ENCODE measurements around the gene SLCO2B1. TPM values are rescaled to one million over a fixed set of nuclear protein-coding genes. Genes with fewer than 3 reads are reported as not detected.
A peak's percentile ranks its signal among the peaks of the same experiment; 100 is the strongest.

The SLCO2B1 gene
- total RNA-seq, 1 donor from 2014 or later = 2.6 TPM

DNA sequence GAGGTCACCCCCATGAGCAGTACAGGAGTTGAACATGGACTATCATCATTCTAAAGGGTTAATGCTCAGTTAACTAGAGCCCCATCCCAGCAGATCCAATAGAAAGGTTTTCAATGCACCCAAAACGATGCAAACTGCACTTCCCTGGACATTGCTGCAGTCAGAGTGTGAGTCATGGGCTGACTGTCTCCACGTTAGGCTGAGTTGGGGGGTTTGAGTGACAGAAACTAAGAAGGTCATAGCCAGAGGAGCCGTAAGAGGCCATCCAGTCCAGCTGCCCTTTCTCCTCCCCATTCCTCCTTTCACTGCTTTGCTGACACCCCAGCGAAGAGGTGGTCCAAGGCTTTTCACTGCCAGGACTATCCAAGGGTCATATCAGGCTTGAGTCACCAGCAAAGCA, 43.7 kb upstream of the SLCO2B1 start:
- no peak overlapping the region for H3K27ac ChIP-seq (ENCODE audit: low read depth, low read length)
- peaks cover 10% of the 10 kb centered on the region for H3K9me3 Mint-ChIP-seq (ENCODE audit: unreplicated experiment)
- H3K27ac Mint-ChIP-seq (ENCODE audit: unreplicated experiment) = peak overlapping the region; percentile 85
- H3K79me2 ChIP-seq (ENCODE audit: insufficient read depth, low read length) = no peaks in the 10 kb centered on the region
- H3K4me3 ChIP-seq (ENCODE audit: insufficient read depth, low read depth, low read length) = no peak overlapping the region
- FAIRE-seq (no peak), DNase-seq (ENCODE audit: low read depth) (peak; percentile 18)
- no peak overlapping the region for H3K4me3 Mint-ChIP-seq (ENCODE audit: unreplicated experiment)
- H3K36me3 Mint-ChIP-seq (ENCODE audit: low read depth, unreplicated experiment) = peaks cover 5% of the 10 kb centered on the region
- H3K4me1 ChIP-seq (ENCODE audit: insufficient read depth, low read length) = peaks cover 16% of the 10 kb centered on the region
- H3K9ac ChIP-seq (ENCODE audit: low read length) = no peak overlapping the region
- no peak for TF ChIP-seq EZH2 (IDR thresholded peaks at IDR 0.05; ENCODE audit: insufficient read depth, low read length)
- TF ChIP-seq, protein P1, sequence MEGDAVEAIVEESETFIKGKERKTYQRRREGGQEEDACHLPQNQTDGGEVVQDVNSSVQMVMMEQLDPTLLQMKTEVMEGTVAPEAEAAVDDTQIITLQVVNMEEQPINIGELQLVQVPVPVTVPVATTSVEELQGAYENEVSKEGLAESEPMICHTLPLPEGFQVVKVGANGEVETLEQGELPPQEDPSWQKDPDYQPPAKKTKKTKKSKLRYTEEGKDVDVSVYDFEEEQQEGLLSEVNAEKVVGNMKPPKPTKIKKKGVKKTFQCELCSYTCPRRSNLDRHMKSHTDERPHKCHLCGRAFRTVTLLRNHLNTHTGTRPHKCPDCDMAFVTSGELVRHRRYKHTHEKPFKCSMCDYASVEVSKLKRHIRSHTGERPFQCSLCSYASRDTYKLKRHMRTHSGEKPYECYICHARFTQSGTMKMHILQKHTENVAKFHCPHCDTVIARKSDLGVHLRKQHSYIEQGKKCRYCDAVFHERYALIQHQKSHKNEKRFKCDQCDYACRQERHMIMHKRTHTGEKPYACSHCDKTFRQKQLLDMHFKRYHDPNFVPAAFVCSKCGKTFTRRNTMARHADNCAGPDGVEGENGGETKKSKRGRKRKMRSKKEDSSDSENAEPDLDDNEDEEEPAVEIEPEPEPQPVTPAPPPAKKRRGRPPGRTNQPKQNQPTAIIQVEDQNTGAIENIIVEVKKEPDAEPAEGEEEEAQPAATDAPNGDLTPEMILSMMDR (IDR thresholded peaks at IDR 0.05; ENCODE audit: insufficient read depth, low read depth, low read length) = no peak
- H3K27me3 ChIP-seq (ENCODE audit: insufficient read depth, low read length) = no peaks in the 10 kb centered on the region
- H3K36me3 ChIP-seq (ENCODE audit: insufficient read depth, low read length) = no peaks in the 10 kb centered on the region
- H3K4me2 ChIP-seq (ENCODE audit: low read length) = peak overlapping the region; percentile 58
- H4K20me1 ChIP-seq (ENCODE audit: insufficient read depth, low read length) = no peaks in the 10 kb centered on the region
- peaks cover 5% of the 10 kb centered on the region for H3K9me3 ChIP-seq (ENCODE audit: insufficient read depth, low read depth, low read length)
- H2AFZ ChIP-seq (ENCODE audit: low read depth, low read length) = no peak overlapping the region
- no peaks in the 10 kb centered on the region for H3K27me3 Mint-ChIP-seq (ENCODE audit: low read depth, unreplicated experiment)
- peaks cover 25% of the 10 kb centered on the region for H3K4me1 Mint-ChIP-seq (ENCODE audit: low read depth, unreplicated experiment)

DNA sequence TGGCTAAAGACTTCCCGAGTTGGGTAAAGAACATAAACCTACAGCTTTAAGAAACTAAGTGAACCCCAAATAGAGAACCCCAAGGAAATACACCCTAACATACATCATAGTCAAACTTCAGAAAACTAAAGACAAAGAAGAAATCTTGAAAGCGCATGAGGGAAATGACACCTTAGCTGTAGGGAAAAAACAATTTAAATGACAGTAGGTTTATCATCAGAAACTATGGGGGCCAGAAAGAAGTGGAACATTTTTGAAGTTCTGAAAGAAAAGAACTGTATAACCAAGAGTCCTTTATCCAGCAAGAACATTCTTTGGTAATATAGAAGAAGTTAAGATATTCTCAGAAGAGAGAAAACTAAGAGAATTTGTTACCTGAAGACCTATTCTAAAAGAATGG, 38.7 kb upstream of the SLCO2B1 start:
- Mint-ChIP-seq H3K9me3 (ENCODE audit: unreplicated experiment) (peaks cover 23% of the 10 kb centered on the region), H3K36me3 (ENCODE audit: low read depth, unreplicated experiment) (peaks cover 8% of the 10 kb centered on the region), H3K4me3 (ENCODE audit: unreplicated experiment) (no peak overlapping the region), H3K27me3 (ENCODE audit: low read depth, unreplicated experiment) (no peaks in the 10 kb centered on the region), H3K27ac (ENCODE audit: unreplicated experiment) (no peak overlapping the region), H3K4me1 (ENCODE audit: low read depth, unreplicated experiment) (peaks cover 6% of the 10 kb centered on the region)
- Histone ChIP-seq H3K4me3 (ENCODE audit: insufficient read depth, low read depth, low read length) (no peak overlapping the region), H2AFZ (ENCODE audit: low read depth, low read length) (no peak overlapping the region), H3K9ac (ENCODE audit: low read length) (no peak overlapping the region), H3K27ac (ENCODE audit: low read depth, low read length) (no peak overlapping the region), H3K36me3 (ENCODE audit: insufficient read depth, low read length) (no peaks in the 10 kb centered on the region), H3K79me2 (ENCODE audit: insufficient read depth, low read length) (no peaks in the 10 kb centered on the region), H3K9me3 (ENCODE audit: insufficient read depth, low read depth, low read length) (peaks cover 5% of the 10 kb centered on the region), H3K4me1 (ENCODE audit: insufficient read depth, low read length) (peaks cover 5% of the 10 kb centered on the region), H4K20me1 (ENCODE audit: insufficient read depth, low read length) (no peaks in the 10 kb centered on the region), H3K4me2 (ENCODE audit: low read length) (no peak overlapping the region), H3K27me3 (ENCODE audit: insufficient read depth, low read length) (no peaks in the 10 kb centered on the region)
- TF ChIP-seq EZH2 (IDR thresholded peaks at IDR 0.05; ENCODE audit: insufficient read depth, low read length) = no peak
- TF ChIP-seq, protein P1 (IDR thresholded peaks at IDR 0.05; ENCODE audit: insufficient read depth, low read depth, low read length) = no peak
- no peak for DNase-seq (ENCODE audit: low read depth)
- FAIRE-seq = no peak

DNA sequence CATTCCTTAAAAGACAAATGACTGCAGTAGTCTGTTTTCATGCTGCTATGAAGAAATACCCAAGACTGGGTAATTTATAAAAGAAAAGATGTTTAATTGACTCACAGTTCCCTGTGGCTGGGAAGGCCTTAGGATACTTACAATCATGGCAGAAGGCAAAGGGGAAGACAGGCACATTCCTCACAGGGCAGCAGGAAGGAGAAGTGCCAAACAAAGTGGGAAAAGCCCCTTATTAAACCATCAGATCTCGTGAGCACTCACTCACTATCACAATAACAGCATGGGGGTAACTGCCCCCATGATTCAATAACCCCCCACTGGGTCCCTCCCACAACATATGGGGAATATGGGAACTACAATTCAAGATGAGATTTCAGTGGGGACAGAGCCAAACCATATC, 37.9 kb upstream of the SLCO2B1 start:
- Mint-ChIP-seq H3K36me3 (ENCODE audit: low read depth, unreplicated experiment) (peaks cover 8% of the 10 kb centered on the region), H3K27ac (ENCODE audit: unreplicated experiment) (no peak overlapping the region), H3K9me3 (ENCODE audit: unreplicated experiment) (peaks cover 23% of the 10 kb centered on the region), H3K27me3 (ENCODE audit: low read depth, unreplicated experiment) (no peaks in the 10 kb centered on the region), H3K4me3 (ENCODE audit: unreplicated experiment) (no peak overlapping the region), H3K4me1 (ENCODE audit: low read depth, unreplicated experiment) (no peaks in the 10 kb centered on the region)
- no peak overlapping the region for H3K4me3 ChIP-seq (ENCODE audit: insufficient read depth, low read depth, low read length)
- H3K36me3 ChIP-seq (ENCODE audit: insufficient read depth, low read length) = no peaks in the 10 kb centered on the region
- no peak overlapping the region for H3K4me2 ChIP-seq (ENCODE audit: low read length)
- DNase-seq (ENCODE audit: low read depth) (no peak), FAIRE-seq (no peak)
- H3K27me3 ChIP-seq (ENCODE audit: insufficient read depth, low read length) = no peaks in the 10 kb centered on the region
- no peaks in the 10 kb centered on the region for H3K79me2 ChIP-seq (ENCODE audit: insufficient read depth, low read length)
- peaks cover 5% of the 10 kb centered on the region for H3K9me3 ChIP-seq (ENCODE audit: insufficient read depth, low read depth, low read length)
- H3K9ac ChIP-seq (ENCODE audit: low read length) = no peak overlapping the region
- no peak overlapping the region for H2AFZ ChIP-seq (ENCODE audit: low read depth, low read length)
- H3K4me1 ChIP-seq (ENCODE audit: insufficient read depth, low read length) = no peaks in the 10 kb centered on the region
- H3K27ac ChIP-seq (ENCODE audit: low read depth, low read length) = no peak overlapping the region
- TF ChIP-seq EZH2 (IDR thresholded peaks at IDR 0.05; ENCODE audit: insufficient read depth, low read length) = no peak
- TF ChIP-seq, protein P1 (IDR thresholded peaks at IDR 0.05; ENCODE audit: insufficient read depth, low read depth, low read length) = no peak
- H4K20me1 ChIP-seq (ENCODE audit: insufficient read depth, low read length) = no peaks in the 10 kb centered on the region
